Ovary (tissue), 9 donors: ENCODE measurements around the gene OPCML. TPM values are rescaled to one million over a fixed set of nuclear protein-coding genes. Genes with fewer than 3 reads are reported as not detected.

ENCODE experiments used
- DNase-seq, 5 donors: peaks; one replicate each; pipeline ENCODE4 v3.0.0-alpha.2; 2019 to 2020
- H3K27ac ChIP-seq, 2 donors: fragments of 200-600 bp; one replicate each; pipeline versions ENCODE4 v1.5.1 to v1.8.0; 2019 to 2022
- H3K27me3 ChIP-seq: fragments of 200-600 bp; one replicate; pipeline ENCODE4 v1.8.0; 2022
- H3K36me3 ChIP-seq: fragments of 200-600 bp; sonication (generic); one replicate; pipeline ENCODE4 v1.5.1; 2019
- H3K4me1 ChIP-seq: one replicate; pipeline ENCODE4 v1.8.1; 2013; ENCODE audit warnings: mild to moderate bottlenecking, moderate library complexity; ENCODE audit not compliant: insufficient read depth
- H3K4me3 ChIP-seq: fragments of 200-600 bp; sonication (generic); one replicate; pipeline ENCODE4 v1.5.1; 2017
- H3K9me3 ChIP-seq, 2 donors: fragments of 200-600 bp in 1 of 2; sonication (generic) in 1 of 2; one replicate each; pipeline versions ENCODE4 v1.5.1 to v1.8.1; 2013 to 2019; ENCODE audit warnings: mild to moderate bottlenecking in 1 of 2, moderate library complexity in 1 of 2
- EP300 ChIP-seq: sonication (generic); formaldehyde crosslinking; IDR thresholded peaks from one replicate; pipeline ENCODE4 v1.6.1; 2017; ENCODE audit warnings: antibody characterized with exemption
- POLR2A ChIP-seq: fragments of 450-650 bp; IDR thresholded peaks from one replicate; pipeline ENCODE4 v1.6.1; 2017; ENCODE audit warnings: antibody characterized with exemption, mild to moderate bottlenecking, moderate library complexity
- WGBS, 3 donors: extraction: QIAGEN DNeasy Blood & Tissue Kit in 1 of 3; methylation state at CpG; one replicate each; pipeline versions ENCODE4 v1.1.5 to v1.1.7; 2013 to 2017; 5-methylcytosine and 5-hydroxymethylcytosine counted together
- intact Hi-C, 4 donors: fragments of 100-400 bp; cut with DNase I; formaldehyde crosslinking; loops; one replicate each; pipeline versions ENCODE4 v1.11.0 to v1.15.1; 2022 to 2023
- polyA plus RNA-seq, 2 donors: library from polyadenylated mRNA; stranded (reverse); fragments of 200-250 nt in 1 of 2; fragments of 350-450 nt in 1 of 2; fragmentation: Illumina TruSeq in 1 of 2; extraction: RNeasy Lipid Tissue Mini Kit (QIAGEN cat#74804) in 1 of 2; gene quantifications; one replicate each; pipeline ENCODE4 v1.2.3, GENCODE V29; 2013 to 2014
- total RNA-seq, 7 donors: library from RNA; depleted of rRNA in 2 of 7; stranded (reverse); fragments of >200 nt in 2 of 7; fragmentation: NEBNext Ultra II Directional in 3 of 7; extraction: Animal tissue kit (Norgen Biotek cat#: 25700) in 3 of 7; gene quantifications; one replicate each; pipeline versions ENCODE4 v1.1.0 to v1.2.4, GENCODE V29; 2016 to 2023
- TF ChIP-seq, protein P1 (sequence below), 3 donors: fragments of 450-650 bp in 2 of 3; fragments of 200-600 bp in 1 of 3; IDR thresholded peaks; one replicate each; pipeline versions ENCODE4 v1.5.1 to v1.8.0; 2016 to 2022; ENCODE audit warnings: antibody characterized with exemption in 3 of 3, mild to moderate bottlenecking in 1 of 3
- donor health status: DM: no; HTN: no; CAD: no; lungs with moderate emphysema.
- donor health status: DM: no; HTN: no; CAD: no.
- donor health status: Bipolar disorder and iron deficiency.
- donor health status: DM: yes; HTN: yes; CAD: no.
- donor health status: DM: no; HTN: no; CAD: no.
- donor health status: DM: yes; HTN: yes; CAD: no.

OPCML gene
- total and polyA plus RNA-seq, 9 donors: under 0.01 to 2.8 (median 0.32) TPM; not detected in 2

DNA sequence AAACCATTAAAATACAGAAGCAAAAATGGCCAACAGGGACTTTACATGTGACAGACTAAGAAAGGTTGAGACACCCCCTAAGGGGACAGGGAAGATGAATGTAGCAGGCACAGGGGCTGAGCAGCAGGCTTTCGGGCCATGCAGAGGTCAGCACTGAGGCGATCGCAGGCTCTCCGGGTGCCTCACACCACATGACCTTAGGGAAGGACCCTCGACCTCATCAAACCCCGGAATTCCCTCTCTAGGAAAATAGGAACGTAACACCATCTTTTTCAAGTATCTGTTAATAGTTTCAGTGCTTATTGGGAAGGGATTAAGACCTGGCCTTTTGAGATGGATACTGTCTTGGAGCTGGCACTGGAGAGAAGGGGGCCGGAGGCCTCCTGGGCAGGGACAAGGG lies 27.4 kb downstream of the OPCML start:
- Histone ChIP-seq H3K4me3 (no peak overlapping the region), H3K9me3 (no peaks in the 10 kb centered on the region), H3K36me3 (no peaks in the 10 kb centered on the region), H3K4me1 (no peaks in the 10 kb centered on the region), H3K27me3 (no peaks in the 10 kb centered on the region), H3K27ac (no peak overlapping the region)
- DNase-seq: no peak
- TF ChIP-seq, protein P1, sequence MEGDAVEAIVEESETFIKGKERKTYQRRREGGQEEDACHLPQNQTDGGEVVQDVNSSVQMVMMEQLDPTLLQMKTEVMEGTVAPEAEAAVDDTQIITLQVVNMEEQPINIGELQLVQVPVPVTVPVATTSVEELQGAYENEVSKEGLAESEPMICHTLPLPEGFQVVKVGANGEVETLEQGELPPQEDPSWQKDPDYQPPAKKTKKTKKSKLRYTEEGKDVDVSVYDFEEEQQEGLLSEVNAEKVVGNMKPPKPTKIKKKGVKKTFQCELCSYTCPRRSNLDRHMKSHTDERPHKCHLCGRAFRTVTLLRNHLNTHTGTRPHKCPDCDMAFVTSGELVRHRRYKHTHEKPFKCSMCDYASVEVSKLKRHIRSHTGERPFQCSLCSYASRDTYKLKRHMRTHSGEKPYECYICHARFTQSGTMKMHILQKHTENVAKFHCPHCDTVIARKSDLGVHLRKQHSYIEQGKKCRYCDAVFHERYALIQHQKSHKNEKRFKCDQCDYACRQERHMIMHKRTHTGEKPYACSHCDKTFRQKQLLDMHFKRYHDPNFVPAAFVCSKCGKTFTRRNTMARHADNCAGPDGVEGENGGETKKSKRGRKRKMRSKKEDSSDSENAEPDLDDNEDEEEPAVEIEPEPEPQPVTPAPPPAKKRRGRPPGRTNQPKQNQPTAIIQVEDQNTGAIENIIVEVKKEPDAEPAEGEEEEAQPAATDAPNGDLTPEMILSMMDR (IDR thresholded peaks at IDR 0.05): no peak
- TF ChIP-seq EP300 (no peak), POLR2A (no peak)
- intact Hi-C loops: no loop called here
- WGBS, 3 donors: 58 to 78% (median 68%) methylated on average over 8 of the region's 8 CpGs

DNA sequence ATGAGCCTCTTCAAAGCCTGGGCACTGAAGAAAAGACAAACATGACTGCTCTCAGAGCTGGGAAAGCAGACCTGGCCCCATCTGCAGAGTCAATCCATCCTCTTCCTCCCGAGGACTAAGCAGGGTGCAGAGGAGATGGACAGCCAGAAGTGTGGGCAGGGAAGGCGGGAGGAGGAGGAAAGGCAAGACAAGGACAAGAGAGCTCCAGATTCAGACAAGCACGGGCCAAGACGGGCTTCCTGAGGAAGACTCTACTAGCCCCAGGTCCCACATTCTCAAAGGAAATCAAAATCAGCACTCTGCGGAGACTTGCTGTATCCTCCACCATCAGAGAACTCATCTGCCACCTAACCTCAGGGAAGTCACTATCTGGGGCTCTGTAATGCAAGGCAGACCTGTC lies 28.5 kb downstream of the OPCML start:
- WGBS, 3 donors: 34 to 39% (median 35%) methylated on average over 5 of the region's 5 CpGs
- H3K27ac ChIP-seq: no peak overlapping the region
- H3K4me1 ChIP-seq: no peaks in the 10 kb centered on the region
- no peaks in the 10 kb centered on the region for H3K9me3 ChIP-seq
- H3K36me3 ChIP-seq: no peaks in the 10 kb centered on the region
- TF ChIP-seq POLR2A (no peak), EP300 (no peak)
- TF ChIP-seq, protein P1 (IDR thresholded peaks at IDR 0.05): no peak
- DNase-seq: no peak
- no peaks in the 10 kb centered on the region for H3K27me3 ChIP-seq
- no peak overlapping the region for H3K4me3 ChIP-seq
- intact Hi-C loops: no loop called here

DNA sequence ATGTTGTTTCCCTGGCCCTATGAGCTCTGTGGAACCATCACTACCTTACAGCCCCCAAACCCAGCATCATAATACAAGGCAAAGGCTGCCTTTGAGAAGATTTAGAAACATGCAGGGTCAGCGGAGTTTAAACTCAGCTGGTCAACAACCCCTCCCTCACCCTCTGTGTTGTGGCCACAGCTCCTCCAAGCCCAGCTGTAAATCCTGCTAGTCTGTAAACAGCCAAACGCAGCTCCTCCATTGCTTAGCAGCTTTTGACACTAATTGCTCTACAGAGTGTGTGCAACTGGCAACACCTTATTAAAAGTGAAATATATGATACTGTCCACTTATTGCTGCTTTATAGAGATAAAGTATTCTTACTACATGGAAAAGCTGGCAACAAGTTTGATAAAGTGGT lies 29.1 kb downstream of the OPCML start:
- 5 to 13% (median 6%) methylated on average over 2 of the region's 2 CpGs for WGBS, 3 donors
- Histone ChIP-seq H3K4me1 (no peaks in the 10 kb centered on the region), H3K27ac (no peak overlapping the region), H3K36me3 (no peaks in the 10 kb centered on the region), H3K27me3 (no peaks in the 10 kb centered on the region), H3K9me3 (no peaks in the 10 kb centered on the region), H3K4me3 (no peak overlapping the region)
- DNase-seq: no peak
- TF ChIP-seq, protein P1 (IDR thresholded peaks at IDR 0.05): no peak
- TF ChIP-seq EP300 (no peak), POLR2A (no peak)
- intact Hi-C loops: no loop called here

DNA sequence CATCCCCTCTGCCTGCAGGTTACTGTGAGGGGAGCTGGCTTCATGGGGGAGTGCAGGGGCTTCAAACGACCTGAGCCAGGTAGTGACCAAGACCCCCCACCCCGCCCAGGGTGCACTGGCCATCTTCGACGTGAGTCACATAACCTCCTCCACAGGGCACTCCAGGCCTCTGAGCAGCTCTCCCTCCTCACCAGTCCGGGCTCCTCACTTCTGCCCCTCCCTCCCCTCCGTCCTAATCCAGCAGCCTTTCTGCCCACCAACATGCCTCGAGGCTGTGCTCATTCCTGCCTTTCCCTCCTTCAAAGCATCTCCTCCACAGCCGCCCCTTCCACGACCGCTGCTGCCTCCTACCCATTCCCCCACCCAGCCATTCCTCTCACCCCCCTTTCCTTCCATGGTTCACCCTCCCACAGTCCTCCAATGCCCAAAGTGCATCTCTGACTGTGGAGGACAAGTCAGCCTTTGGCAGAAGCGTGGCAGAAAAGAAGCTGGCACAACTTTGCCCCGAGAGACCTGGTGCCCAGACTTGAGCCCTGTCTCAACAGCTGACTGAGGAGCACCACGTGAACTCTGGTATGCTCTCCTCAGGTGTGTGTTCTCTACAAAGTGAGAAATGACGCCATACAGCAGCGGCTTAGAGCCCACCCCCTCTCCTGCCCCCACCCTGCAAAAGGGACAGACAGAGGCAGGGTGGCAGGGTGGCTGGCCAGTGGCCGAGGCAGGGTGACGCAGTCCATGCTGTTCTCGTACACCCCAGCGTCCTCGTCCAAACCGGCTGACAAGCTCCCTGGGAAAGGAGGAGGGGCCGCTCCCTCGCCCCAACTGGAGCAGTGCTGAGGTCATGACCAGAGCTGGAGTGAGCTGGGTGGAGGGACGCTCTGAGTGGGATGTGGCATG lies 30.4 kb downstream of the OPCML start:
- Histone ChIP-seq H3K4me1 (no peaks in the 10 kb centered on the region), H3K36me3 (no peaks in the 10 kb centered on the region), H3K9me3 (no peaks in the 10 kb centered on the region), H3K4me3 (no peak overlapping the region), H3K27me3 (no peaks in the 10 kb centered on the region), H3K27ac (no peak overlapping the region)
- TF ChIP-seq POLR2A: no peak
- TF ChIP-seq, protein P1 (IDR thresholded peaks at IDR 0.05): no peak
- no peak for TF ChIP-seq EP300
- 16 to 26% (median 22%) methylated on average over 24 of the region's 24 CpGs for WGBS, 3 donors
- intact Hi-C loops: no loop called here
- DNase-seq: no peak
